NCI-H2171 treated with DMSO at 0.1 percent for 48 hours (cell line): ENCODE data around the gene ELK4.
A peak's percentile ranks its signal among the peaks of the same experiment; 100 is the strongest.

Experiments used
- DNase-seq: peaks from one replicate; lab custom pipeline; 2025; lab: John Stamatoyannopoulos, UW

The ELK4 gene

GRCh38 chr1:205581321-205581980 is 50.4 kb downstream of the ELK4 start:
- DNase-seq = no peak

- no peak for DNase-seq
These were observed 51.0 kb downstream of the ELK4 start for GRCh38 chr1:205580923-205581180.

- no peak for DNase-seq
These were observed 51.5 kb downstream of the ELK4 start for GRCh38 chr1:205580140-205580922.

GRCh38 chr1:205579711-205580110 is 52.1 kb downstream of the ELK4 start:
- no peak for DNase-seq

- DNase-seq = no peak
These were observed 52.8 kb downstream of the ELK4 start for GRCh38 chr1:205578780-205579571.

GRCh38 chr1:205577874-205578658 is 53.7 kb downstream of the ELK4 start:
- no peak for DNase-seq

- no peak for DNase-seq
These were observed 54.7 kb downstream of the ELK4 start for GRCh38 chr1:205576805-205577761.

GRCh38 chr1:205576011-205576410 is 55.8 kb downstream of the ELK4 start:
- no peak for DNase-seq

GRCh38 chr1:205575294-205575885 is 56.4 kb downstream of the ELK4 start:
- DNase-seq = no peak

- DNase-seq = no peak
These were observed 59.4 kb downstream of the ELK4 start for GRCh38 chr1:205572421-205572820.

- DNase-seq = no peak
These were observed 60.1 kb downstream of the ELK4 start for GRCh38 chr1:205571747-205572146.

- no peak for DNase-seq
These were observed 60.8 kb downstream of the ELK4 start for GRCh38 chr1:205570796-205571537.

- no peak for DNase-seq
These were observed 61.7 kb downstream of the ELK4 start for GRCh38 chr1:205570173-205570501.

GRCh38 chr1:205569411-205570172 is 62.2 kb downstream of the ELK4 start:
- DNase-seq = peak; percentile 45

- DNase-seq = no peak
These were observed 63.1 kb downstream of the ELK4 start for GRCh38 chr1:205568469-205569361.

- no peak for DNase-seq
These were observed 63.7 kb downstream of the ELK4 start for GRCh38 chr1:205568135-205568468.

GRCh38 chr1:205567716-205568115 is 64.1 kb downstream of the ELK4 start:
- no peak for DNase-seq

- DNase-seq = no peak
These were observed 66.0 kb downstream of the ELK4 start for GRCh38 chr1:205565799-205566198.
